ENCODE results near the gene SLC7A9.
"Not testable (repeated sequence)": the region's sequence is repeated elsewhere in the genome, so short reads cannot be mapped to it uniquely, and the experiment has no call there.

The SLC7A9 gene

DNA sequence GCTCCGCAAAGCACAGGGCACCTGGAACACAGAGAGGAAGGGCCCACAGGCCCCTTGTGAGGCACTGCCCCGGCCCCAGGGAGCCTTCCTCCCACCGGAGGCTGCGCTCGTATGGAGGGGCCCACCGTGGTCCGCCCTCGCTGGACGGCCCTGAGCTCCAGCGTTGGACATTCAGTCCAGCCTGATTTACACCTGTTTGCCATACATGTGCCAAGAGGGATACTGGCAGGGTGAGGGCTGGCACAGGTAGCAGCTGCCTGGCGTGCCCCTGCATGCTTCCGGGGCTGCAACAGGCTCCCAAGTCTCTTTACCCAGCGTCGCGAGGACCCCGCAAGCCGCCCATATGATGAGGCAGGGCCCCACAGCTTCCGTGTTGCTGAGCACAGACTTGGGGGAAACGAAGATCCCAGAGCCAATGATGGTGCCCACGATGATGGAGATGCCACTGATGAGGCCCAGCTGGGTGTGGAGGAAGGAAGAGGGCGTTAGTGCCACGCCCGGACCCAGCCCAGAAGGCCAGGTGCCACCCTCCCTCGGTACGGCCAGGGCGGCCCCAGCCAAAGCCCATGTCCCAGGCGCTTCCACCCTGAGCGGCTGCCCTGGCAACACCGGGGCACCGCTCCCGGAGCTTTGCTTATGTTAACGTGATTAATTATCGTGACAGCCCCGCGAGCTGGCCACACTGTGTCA is 5.1 kb downstream of the SLC7A9 start:
- no peak for DNase-seq (ENCODE audit: low spot score)

DNA sequence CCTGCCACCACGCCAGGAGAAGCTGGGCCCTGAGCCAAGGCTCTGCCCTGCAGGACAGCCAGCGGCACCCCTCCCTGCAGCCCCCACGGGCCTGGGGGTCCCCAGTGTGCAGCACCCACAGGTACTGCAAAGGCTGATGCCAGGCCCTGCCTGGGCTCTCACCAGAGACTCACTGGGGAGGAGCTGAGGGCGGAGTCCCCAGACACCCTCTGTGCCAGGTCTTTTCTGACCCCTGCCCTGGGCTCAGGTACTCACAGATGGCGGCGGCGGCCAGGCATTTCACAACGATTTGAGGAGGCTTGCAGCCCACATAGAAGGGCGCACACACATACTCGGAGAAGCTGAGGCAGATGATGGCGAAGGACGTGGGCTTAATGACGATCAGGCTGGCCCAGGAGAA is 5.7 kb downstream of the SLC7A9 start:
- DNase-seq (ENCODE audit: low spot score): no peak

DNA sequence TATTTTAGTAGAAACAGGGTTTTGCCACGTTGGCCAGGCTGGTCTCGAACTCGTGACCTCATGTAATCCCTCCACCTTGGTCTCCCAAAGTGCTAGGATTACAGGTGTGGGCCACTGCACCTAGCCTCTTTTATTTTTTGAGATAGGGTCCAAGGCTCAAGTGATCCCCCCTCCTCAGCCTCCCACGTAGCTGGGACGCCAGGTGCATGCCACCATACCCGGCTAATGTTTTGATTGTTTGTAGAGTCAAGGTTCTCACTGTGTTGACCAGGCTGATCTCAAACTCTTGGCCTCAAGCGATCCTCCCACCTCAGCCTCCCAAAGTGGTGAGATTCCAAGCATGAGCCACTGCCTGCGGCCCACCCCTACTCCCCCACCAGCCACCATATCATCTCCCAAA is 6.3 kb downstream of the SLC7A9 start:
- DNase-seq (ENCODE audit: low spot score): no peak

DNA sequence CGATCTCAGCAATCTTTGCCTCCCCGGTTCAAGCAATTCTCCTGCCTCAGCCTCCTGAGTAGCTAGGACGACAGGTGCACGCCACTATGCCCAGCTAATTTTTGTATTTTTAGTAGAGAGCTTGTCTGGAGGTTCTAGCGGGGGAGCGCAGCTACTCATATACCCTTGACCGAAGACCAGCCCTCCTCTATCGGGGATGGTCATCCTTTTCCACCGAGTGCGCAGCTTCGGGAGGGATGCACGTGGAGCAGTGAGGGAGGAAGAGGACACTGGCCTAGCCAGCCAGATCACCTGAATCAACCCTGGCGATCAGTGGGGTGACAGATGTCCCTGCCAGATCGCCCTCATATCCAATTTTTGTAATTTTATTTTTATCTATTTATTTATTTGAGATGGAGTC is 6.8 kb downstream of the SLC7A9 start:
- DNase-seq (ENCODE audit: low spot score): no peak

- DNase-seq (ENCODE audit: low spot score): no peak
Measured at GRCh38 chr19:32862173-32862572, 7.4 kb downstream of the SLC7A9 start.

DNA sequence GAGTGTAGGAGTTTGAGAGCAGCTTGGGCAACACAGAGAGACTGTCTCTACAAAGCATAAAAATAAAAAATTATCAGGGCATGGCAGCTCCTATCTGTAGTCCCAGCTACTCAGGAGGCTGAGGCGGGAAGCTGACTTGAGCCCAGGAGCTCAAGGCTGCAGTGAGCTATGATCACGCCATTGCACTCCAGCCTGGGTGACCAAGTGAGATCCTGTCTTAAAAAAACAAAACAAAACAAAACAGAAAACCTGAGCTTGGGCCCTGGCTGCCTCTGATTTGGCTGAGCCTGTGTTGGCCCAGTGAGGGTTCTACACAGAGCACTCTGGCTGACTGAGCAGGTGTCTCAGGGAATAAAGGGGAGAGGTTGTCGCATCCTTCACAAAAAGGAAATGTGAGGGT is 8.0 kb downstream of the SLC7A9 start:
- DNase-seq (ENCODE audit: low spot score): no peak

GRCh38 chr19:32859591-32859990 is 10.0 kb downstream of the SLC7A9 start:
- no peak for DNase-seq (ENCODE audit: low spot score)

DNA sequence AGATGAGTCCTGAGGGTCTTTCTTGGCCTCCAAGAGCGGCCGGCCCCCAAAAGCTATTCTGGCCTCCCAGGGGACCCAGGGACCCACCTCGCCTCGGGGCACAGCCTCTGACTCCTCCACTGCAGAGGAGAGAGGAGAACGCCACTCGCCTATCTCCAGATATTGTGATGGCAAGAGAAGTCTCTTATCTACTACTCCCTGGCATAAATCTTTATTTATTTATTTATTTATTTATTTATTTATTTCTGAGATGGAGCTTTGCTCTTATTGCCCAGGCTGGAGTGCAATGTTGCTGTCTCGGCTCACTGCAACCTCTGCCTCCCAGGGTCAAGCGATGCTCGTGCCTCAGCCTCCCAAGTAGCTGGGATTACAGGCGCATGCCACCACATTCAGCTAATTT is 11.0 kb downstream of the SLC7A9 start:
- no peak for DNase-seq (ENCODE audit: low spot score)

GRCh38 chr19:32858155-32858554 is 11.4 kb downstream of the SLC7A9 start:
- DNase-seq (ENCODE audit: low spot score): no peak

GRCh38 chr19:32857584-32857983 is 12.0 kb downstream of the SLC7A9 start:
- no peak for DNase-seq (ENCODE audit: low spot score)

GRCh38 chr19:32856818-32857217 is 12.7 kb downstream of the SLC7A9 start:
- DNase-seq (ENCODE audit: low spot score): not testable (repeated sequence)

- no peak for DNase-seq (ENCODE audit: low spot score)
Measured at GRCh38 chr19:32852216-32852615, 17.4 kb downstream of the SLC7A9 start.

DNA sequence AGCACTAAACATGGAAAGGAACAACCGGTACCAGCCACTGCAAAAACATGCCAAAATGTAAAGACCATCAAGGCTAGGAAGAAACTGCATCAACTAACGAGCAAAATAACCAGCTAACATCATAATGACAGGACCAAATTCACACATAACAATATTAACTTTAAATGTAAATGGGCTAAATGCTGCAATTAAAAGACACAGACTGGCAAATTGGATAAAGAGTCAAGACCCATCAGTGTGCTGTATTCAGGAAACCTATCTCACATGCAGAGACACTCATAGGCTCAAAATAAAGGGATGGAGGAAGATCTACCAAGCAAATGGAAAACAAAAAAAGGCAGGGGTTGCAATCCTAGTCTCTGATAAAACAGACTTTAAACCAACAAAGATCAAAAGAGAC is 21.5 kb downstream of the SLC7A9 start:
- not testable (repeated sequence) for DNase-seq (ENCODE audit: low spot score)

GRCh38 chr19:32843716-32844245 is 25.8 kb downstream of the SLC7A9 start:
- DNase-seq (ENCODE audit: low spot score): no peak

- DNase-seq (ENCODE audit: low spot score): no peak
Measured at GRCh38 chr19:32842061-32842460, 27.5 kb downstream of the SLC7A9 start.

GRCh38 chr19:32837531-32837930 is 32.0 kb downstream of the SLC7A9 start:
- DNase-seq (ENCODE audit: low spot score): no peak

- DNase-seq (ENCODE audit: low spot score): not testable (repeated sequence)
Measured at GRCh38 chr19:32833388-32833787, 36.2 kb downstream of the SLC7A9 start.

DNA sequence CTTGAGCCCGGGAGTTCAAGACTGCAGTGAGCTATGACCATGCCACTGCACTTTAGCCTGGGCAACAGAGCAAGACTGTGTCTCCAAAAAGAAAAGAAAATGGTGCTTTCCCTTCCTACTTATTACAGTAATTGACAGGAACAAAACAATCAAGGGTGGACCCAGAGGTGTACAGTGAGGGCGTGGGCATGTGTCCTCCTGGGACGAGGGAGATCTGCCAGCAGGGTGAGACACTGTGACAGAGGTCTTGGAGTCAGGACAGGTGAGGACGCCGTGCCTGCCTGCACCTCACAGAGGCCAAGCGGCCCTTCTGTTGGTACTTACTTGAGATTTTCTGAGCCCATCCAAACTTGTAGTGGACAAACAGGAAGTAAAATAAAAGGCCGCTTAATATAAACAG is 36.7 kb downstream of the SLC7A9 start:
- DNase-seq (ENCODE audit: low spot score): not testable (repeated sequence)

GRCh38 chr19:32832094-32832493 is 37.5 kb downstream of the SLC7A9 start:
- DNase-seq (ENCODE audit: low spot score): not testable (repeated sequence)

- no peak for DNase-seq (ENCODE audit: low spot score)
Measured at GRCh38 chr19:32831611-32832010, 38.0 kb downstream of the SLC7A9 start.

DNA sequence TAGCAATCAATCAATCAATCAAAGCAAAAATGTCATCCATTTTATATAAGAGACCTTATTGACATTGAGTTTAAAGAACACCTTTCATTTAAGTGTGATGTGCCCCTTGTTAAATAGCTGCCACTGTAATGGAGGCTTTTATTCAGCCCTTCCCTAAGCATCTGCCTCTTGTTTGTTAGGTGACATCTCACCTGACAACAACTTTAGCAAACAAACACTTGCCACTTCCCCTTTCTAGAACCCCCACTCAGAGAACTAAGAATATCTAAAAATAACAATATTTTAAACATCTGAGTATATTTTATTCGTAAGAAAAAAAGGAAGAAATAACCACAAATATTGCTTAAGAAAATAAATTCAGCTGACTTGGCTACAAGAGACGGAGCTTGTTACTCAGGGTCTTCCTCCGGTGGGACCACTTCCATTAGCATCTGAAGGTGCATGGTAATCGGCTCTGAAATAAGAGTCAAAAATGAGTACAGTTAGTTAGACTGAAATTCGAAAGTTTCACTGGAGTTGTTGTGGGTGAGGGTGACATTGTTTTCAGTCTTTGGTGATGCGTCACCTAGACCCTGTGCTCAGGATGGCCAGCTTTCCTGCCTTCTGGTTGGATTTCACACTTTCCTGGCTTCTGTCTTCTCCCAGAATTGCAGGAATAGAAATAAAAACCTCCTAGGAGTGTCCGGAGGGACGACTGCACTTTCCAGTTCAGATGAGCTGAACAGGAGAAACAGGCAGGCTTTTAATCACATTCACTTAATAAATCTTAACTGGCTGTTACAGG is 39.1 kb downstream of the SLC7A9 start:
- DNase-seq (ENCODE audit: low spot score): no peak

DNA sequence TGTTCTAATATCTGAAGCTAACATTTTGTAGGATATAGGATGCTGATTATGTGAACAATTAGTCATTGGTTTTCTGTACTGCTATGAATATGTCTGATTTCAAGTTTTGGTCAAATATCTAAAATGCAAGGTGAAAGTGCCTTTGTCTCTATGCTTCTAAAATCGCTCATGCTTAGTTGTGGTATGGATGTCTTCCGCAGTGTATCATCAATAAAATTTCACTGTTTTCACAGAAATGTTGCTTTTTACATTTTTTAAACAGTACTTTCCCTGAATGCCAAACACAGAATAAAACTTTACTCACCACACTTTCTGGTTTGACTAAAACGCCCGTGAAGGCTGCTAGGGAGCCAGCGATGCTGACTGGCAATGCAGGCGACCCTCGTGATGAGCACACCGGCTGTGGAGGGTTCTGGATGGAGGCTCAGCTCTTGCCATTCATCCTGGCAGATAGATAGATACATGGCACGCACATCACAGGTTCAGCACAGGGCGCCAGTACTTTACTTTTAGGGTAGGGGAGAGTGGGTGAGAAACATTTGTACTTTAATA is 40.1 kb downstream of the SLC7A9 start:
- DNase-seq (ENCODE audit: low spot score): no peak
